CD4-positive, alpha-beta T cell treated with Interleukin-4 for 1 hour (primary cell): ENCODE measurements around the gene SLC6A18.

Source experiments
- DNase-seq, 2 donors: peaks; one replicate each; pipeline ENCODE4 v3.0.0-alpha.2; 2020 to 2022

SLC6A18 gene

GRCh38 chr5:1225081-1225480, at the start of gene SLC6A18:
TSS of gene SLC6A18 (plus strand) at chr5:1225381. CDS start at chr5:1225478, 97 bp downstream.
- DNase-seq, result no peak

- no peak for DNase-seq
Measured at GRCh38 chr5:1175801-1176472, 49.2 kb upstream of the SLC6A18 start.

- no peak for DNase-seq
Measured at GRCh38 chr5:1176473-1177391, 48.4 kb upstream of the SLC6A18 start.

GRCh38 chr5:1177826-1178528, 47.2 kb upstream of the SLC6A18 start:
- DNase-seq, result no peak

GRCh38 chr5:1178529-1179382, 46.4 kb upstream of the SLC6A18 start:
- no peak for DNase-seq

DNA sequence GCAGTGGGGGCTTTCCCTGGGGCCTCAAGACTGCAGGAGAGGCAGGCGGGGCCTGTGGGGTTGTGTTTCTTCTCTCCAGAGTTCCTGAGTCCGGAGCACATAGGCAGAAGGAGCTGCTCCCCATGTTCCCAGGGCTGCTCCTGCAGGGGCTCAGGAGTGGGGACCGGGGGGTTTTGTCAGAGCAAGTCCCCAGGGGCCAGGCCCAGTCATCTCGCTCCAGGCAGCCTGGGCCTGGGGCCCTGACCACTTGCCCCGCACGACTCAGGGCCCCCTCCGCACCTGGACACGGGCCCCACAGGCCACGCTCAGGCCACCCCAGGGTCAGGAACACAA, 45.8 kb upstream of the SLC6A18 start:
- DNase-seq, result no peak

DNA sequence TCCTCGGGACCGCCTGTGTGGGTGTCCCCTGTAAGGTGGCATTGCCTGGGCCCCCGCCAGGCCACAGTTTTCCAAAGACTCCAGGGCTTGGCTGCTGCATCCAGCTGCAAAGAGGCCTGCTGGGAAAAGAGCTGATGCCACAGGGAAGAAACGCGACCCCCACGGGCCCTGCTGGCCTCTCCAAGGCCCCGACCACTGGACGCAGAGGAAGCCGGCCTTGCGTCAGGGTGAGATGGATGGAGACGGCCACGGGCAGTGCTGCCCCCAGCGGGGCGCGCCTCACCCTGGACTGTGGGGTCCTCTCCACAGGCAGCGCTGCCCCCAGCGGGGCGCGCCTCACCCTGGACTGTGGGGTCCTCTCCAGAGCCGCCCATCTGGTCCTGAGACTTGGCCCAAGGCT, 45.1 kb upstream of the SLC6A18 start:
- no peak for DNase-seq

DNA sequence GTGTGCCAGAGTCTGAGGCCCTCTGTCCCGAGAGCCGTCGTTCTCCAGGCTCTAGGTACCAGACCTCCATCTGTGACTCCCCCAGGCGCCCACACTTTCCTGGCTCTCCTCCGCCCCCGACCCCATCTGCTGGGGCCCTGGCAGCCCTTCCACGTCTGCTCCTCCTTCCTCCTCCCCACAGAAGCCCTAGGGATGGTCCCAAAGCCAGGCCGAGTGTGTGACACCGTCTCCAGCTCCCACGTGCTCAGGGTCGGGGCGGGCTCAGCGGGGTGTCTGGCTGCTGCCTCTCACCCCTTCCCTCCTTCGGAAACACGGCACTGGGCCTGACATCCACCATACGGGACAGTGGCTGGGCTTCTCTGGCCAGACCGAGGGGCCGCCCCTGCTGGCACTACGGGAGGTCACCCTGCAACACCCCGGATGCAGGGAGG, 44.3 kb upstream of the SLC6A18 start:
- no peak for DNase-seq

DNA sequence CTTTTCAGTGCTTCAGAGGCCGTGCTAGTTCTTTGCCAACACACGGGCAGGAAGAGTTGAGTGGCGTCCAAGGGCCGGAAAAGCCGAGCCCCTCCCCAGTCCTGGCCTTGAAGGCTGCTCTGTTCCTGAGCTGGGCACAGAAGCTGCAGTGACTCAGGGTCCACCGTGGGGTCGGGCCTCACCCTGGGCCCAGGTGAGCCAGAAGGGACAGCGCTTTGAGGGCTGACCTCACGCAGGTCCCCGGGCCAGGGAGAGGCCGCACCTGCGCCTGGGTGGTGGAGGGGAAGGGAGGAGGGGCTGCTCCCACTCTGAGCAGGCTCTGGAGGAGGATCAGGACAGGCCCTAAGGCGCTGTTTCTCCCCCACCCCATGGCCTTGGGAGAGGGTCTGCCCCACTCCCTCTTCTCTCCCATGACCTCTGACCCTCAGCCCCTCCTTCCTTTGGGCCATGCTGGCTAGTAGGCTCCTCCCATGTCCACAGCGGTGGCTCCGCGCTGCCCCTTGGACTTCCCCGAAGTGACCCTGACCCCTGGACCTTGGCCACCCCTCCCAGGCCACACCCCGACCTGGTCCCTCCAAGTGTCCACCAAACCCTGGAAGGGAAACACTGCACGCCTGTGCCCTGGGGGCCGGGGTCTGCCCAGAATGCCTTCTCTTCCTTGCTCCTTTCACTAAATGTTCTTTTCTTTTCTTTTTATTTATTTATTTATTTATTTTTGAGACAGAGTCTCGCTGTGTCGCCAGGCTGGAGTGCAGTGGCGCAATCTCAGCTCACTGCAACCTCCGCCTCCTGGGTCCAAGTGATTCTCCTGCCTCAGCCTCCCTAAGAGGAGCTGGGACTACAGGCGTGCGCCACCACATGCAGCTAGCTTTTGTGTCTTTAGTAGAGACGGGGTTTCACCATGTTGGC, 43.5 kb upstream of the SLC6A18 start:
- no peak for DNase-seq

DNA sequence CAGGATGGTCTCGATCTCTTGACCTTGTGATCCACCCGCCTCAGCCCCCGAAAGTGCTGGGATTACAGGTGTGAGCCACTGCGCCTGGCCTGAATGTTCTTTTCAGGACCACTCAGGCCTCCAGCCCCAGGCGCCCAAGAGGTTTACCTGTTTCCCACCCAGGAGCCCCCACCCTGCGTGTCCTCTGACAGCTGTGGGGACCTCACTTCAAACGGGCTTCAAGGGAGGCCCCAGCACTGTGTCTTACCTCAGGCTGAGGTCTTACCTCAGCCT, 42.9 kb upstream of the SLC6A18 start:
- DNase-seq, result no peak

DNA sequence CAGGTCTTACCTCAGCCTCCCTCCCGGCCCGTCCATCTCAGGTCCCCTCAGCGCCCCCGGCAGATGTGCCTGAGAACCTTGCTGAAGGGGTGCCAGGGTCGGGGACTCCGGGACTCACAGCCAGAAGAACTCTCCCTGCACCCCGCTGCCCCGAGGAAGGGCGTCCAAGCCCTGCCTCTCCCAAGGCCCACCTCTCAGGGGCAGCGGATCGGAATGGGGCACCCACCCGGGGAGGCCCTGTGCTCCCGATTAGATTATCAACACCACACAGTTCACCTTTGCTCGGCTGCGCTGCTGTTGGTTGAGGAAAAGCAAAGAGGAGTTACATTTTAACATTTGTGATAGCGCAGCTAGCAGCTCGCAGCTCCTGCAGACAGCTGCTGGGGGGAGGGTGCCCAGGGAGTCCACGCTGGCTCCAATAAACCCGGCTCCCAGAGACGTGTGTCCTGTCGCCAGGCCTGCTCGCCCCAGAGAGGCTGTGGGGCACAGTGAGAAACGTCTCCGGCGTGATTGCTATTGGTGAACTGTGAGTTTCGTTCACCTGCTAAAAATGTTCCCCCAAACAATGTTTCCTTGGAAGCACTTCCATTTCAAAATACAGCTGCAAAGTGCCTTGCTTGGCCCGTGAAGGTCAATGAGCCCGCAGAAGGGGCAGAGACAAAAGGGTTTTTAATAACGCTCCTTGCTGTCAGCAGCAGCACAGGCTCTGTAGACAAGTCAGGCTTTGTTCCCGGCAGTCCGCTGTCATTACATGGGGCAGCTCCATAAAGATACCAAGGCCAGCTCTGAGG, 42.4 kb upstream of the SLC6A18 start:
- DNase-seq, result no peak

DNA sequence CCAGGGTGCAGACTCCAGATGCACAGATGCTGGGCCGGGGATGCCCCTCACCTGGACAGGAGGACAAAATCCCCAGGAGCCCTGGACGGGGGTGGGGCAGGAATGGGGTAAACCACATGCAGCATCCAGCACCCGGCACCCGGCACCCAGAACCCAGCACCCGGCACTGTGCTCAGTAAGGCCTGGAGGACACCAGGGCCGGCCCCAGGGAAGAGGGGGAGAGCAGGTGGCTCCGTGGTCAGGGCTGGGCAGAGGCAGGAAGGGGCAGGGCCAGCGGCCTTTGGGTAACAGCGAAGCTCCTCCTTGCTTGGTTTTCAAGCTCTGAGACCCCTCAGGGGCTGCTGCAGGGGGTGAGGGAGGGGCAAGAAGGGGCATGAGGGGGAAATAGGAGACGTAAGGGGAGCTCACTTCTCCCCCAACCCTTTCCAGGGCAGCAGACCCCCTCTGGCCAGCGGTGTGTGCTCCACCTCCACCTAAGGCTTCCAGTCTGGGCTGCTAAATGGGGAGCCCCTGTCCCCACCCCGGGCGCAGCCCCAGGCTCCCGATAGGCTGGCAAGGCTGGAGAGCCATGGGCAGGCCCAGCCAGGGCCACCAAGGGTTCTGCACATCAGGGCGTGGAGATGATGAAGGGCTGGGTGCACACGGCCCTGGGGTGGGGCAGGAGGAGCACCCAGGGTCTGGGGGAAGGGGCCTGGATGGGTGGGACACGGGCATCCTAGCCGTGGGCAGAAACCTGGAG, 41.6 kb upstream of the SLC6A18 start:
- DNase-seq, result no peak

- no peak for DNase-seq
Measured at GRCh38 chr5:1184163-1184470, 41.1 kb upstream of the SLC6A18 start.

GRCh38 chr5:1184481-1184880, 40.7 kb upstream of the SLC6A18 start:
- DNase-seq, result no peak

- no peak for DNase-seq
Measured at GRCh38 chr5:1185038-1185627, 40.0 kb upstream of the SLC6A18 start.

DNA sequence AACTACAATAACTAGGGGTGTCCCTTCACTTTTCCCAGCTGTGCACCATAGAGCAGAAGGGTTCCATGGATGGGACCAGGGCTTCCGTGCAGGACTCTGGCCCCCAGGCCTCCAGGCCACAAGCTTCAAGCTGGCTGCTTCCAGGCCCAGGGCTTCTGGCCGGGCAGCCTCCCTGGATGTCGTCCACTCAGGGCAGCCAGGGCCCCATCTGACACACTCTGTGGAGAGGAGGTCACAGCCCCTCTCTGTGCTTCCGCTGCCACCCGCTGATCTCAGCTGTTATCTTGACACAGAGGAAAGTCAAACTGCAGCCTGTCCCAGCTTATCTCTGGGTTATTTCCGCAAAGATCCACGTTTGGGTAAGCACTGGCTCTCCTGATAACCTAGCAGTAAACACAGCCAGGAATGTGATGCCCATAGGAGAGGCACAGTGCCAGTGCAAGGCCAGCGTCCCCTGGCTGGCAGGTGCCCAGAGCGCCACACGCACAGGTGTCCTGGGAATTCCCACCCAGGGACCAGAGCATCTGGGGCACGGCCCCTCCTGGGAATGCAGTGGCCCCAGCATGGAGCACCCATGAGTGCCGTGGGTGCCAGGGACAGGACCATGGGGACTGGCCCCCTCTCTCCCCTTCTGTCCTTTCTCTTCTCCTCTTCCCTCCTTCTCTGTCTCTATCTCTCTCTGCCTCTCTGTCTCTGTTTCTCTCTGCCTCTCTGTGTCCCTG, 39.4 kb upstream of the SLC6A18 start:
- no peak for DNase-seq

GRCh38 chr5:1186351-1187233, 38.6 kb upstream of the SLC6A18 start:
- DNase-seq, result no peak

DNA sequence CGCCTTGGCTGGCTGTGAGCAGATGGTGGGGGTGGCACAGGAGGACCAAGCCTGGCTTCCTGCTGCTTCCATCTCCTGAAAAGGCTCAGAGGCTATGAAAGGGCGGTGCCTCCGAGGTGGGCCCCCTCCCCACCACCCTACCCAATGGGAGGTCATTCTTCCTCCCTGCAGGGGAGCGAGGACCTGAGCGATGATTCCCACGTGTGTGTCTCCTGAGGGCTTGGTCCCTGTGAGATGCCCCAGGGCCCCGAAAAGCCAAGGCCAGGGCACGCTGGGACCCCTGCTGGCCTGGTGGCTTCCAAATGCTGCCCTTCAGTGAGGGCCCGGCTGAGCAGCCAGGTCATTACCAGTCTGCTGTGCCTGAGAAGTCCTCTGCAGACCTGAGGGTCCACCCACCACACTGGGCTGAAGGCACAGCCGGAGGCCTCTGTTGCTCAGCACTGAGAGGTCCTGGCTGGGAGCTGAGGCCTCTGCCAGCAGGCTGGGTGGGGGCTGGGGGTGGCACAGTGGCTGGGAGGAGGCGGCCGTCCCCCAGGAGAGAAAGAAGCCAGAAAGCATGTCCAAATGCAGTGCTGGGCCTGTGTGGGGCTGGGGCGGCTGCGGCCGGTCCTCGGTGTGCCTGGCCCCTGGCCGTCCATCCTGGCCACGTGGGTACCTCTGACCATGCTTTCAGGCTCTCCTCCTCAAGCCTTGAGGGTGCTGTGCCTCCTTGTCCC, 37.8 kb upstream of the SLC6A18 start:
- DNase-seq, result no peak
